Hepatocyte (in vitro differentiated cells): Measurements from ENCODE around the gene YIPF6. TPM values are rescaled to one million over a fixed set of nuclear protein-coding genes. Genes with fewer than 3 reads are reported as not detected.

Source experiments
- DNase-seq: peaks from one replicate; pipeline ENCODE4 v3.0.0-alpha.2; 2016; ENCODE audit warnings: low spot score
- H2AFZ ChIP-seq: fragments of 200-600 bp; sonication (generic); 2 replicates; pipeline ENCODE4 v1.6.0; 2016; ENCODE audit warnings: antibody characterized with exemption, mild to moderate bottlenecking
- H3K27ac ChIP-seq: fragments of 200-600 bp; sonication (generic); 2 replicates; pipeline ENCODE4 v1.5.1; 2016; ENCODE audit warnings: mild to moderate bottlenecking
- H3K27me3 ChIP-seq: fragments of 200-600 bp; sonication (generic); 2 replicates; pipeline ENCODE4 v1.6.1; 2016
- H3K36me3 ChIP-seq: fragments of 200-600 bp; sonication (generic); replicated peaks from 2 replicates; pipeline ENCODE4 v1.5.1; 2016; ENCODE audit warnings: low read depth; ENCODE audit not compliant: insufficient read depth
- H3K4me1 ChIP-seq: fragments of 200-600 bp; sonication (generic); 2 replicates; pipeline ENCODE4 v1.5.1; 2016; ENCODE audit warnings: mild to moderate bottlenecking, moderate library complexity; ENCODE audit not compliant: insufficient read depth
- H3K4me2 ChIP-seq: fragments of 200-600 bp; sonication (generic); 2 replicates; pipeline ENCODE4 v1.6.0; 2016
- H3K4me3 ChIP-seq: fragments of 200-600 bp; sonication (generic); 2 replicates; pipeline ENCODE4 v1.5.1; 2016; ENCODE audit warnings: mild to moderate bottlenecking
- H3K79me2 ChIP-seq: fragments of 200-600 bp; sonication (generic); 2 replicates; pipeline ENCODE4 v1.6.0; 2017; ENCODE audit warnings: mild to moderate bottlenecking
- H3K9me2 ChIP-seq: fragments of 200-600 bp; sonication (generic); replicated peaks from 2 replicates; pipeline ENCODE4 v1.6.0; 2017; ENCODE audit warnings: mild to moderate bottlenecking; ENCODE audit not compliant: insufficient read depth
- H3K9me3 ChIP-seq: fragments of 200-600 bp; sonication (generic); 2 replicates; pipeline ENCODE4 v1.5.1; 2016; ENCODE audit warnings: low read depth, mild to moderate bottlenecking
- H4K20me1 ChIP-seq: fragments of 200-600 bp; sonication (generic); 2 replicates; pipeline ENCODE4 v1.6.0; 2016; ENCODE audit warnings: mild to moderate bottlenecking; ENCODE audit not compliant: insufficient read depth, poor library complexity, severe bottlenecking
- EZH2 ChIP-seq: fragments of 200-600 bp; sonication (generic); IDR thresholded peaks from 2 replicates; pipeline ENCODE4 v1.6.1; 2016; ENCODE audit warnings: antibody characterized with exemption, mild to moderate bottlenecking, borderline replicate concordance
- EZH2phosphoT487 ChIP-seq: fragments of 200-600 bp; sonication (generic); IDR thresholded peaks from one replicate; pipeline ENCODE4 v1.6.1; 2018; ENCODE audit warnings: antibody characterized with exemption, mild to moderate bottlenecking, low read depth, moderate library complexity; ENCODE audit not compliant: unreplicated experiment, severe bottlenecking
- WGBS: methylation state at CpG from one replicate; pipeline ENCODE4 v1.1.6; 2016; ENCODE audit warnings: low lambda C conversion rate; ENCODE audit errors: missing lambda C conversion rate; 5-methylcytosine and 5-hydroxymethylcytosine counted together
- polyA plus RNA-seq: library from polyadenylated mRNA; unstranded; fragments of >200 nt; fragmentation: Nextera tagmentation; extraction: Ambion mirVana; gene quantifications from 2 replicates; pipeline ENCODE4 v1.2.1, GENCODE V29; 2016
- total RNA-seq: library from RNA; depleted of rRNA; stranded (reverse); fragments of >200 nt; gene quantifications from 2 replicates; pipeline ENCODE4 v1.2.3, GENCODE V29; 2014
- TF ChIP-seq, protein P1 (sequence below): fragments of 200-600 bp; sonication (generic); IDR thresholded peaks from 2 replicates; pipeline ENCODE4 v1.5.1; 2016; ENCODE audit warnings: antibody characterized with exemption, mild to moderate bottlenecking; ENCODE audit not compliant: poor library complexity

YIPF6 gene
- total and polyA plus RNA-seq, 2 experiments from 2014 or later: 45.5 TPM

DNA sequence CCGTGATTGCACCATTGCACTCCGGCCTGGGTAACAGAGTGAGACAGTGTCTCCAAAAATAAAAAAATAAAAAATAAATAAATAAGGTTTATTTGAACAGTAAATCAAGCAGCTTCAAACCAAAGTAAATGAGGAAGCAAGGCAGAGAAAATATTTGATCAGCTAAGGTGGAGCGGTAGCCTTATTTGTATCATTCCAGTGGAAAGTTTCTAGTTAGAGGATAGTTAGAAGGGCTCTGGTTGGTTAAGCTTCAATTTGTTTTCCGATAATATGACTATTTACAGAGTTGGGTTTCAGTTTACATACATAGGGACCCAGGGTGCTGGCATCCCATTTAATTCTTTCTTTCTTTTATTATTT, 43.7 kb upstream of the YIPF6 start:
- DNase-seq: no peak
- Histone ChIP-seq H3K79me2 (no peaks in the 10 kb centered on the region), H3K4me2 (no peak overlapping the region), H3K4me1 (no peaks in the 10 kb centered on the region), H3K27me3 (no peaks in the 10 kb centered on the region), H4K20me1 (no peaks in the 10 kb centered on the region), H3K27ac (no peak overlapping the region), H3K9me2 (no peaks in the 10 kb centered on the region), H2AFZ (no peak overlapping the region), H3K9me3 (no peaks in the 10 kb centered on the region), H3K36me3 (no peaks in the 10 kb centered on the region), H3K4me3 (no peak overlapping the region)
- TF ChIP-seq, protein P1, sequence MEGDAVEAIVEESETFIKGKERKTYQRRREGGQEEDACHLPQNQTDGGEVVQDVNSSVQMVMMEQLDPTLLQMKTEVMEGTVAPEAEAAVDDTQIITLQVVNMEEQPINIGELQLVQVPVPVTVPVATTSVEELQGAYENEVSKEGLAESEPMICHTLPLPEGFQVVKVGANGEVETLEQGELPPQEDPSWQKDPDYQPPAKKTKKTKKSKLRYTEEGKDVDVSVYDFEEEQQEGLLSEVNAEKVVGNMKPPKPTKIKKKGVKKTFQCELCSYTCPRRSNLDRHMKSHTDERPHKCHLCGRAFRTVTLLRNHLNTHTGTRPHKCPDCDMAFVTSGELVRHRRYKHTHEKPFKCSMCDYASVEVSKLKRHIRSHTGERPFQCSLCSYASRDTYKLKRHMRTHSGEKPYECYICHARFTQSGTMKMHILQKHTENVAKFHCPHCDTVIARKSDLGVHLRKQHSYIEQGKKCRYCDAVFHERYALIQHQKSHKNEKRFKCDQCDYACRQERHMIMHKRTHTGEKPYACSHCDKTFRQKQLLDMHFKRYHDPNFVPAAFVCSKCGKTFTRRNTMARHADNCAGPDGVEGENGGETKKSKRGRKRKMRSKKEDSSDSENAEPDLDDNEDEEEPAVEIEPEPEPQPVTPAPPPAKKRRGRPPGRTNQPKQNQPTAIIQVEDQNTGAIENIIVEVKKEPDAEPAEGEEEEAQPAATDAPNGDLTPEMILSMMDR: no peak
- TF ChIP-seq EZH2phosphoT487 (no peak), EZH2 (no peak)
- 93% methylated on average over 4 of the region's 4 CpGs for WGBS

DNA sequence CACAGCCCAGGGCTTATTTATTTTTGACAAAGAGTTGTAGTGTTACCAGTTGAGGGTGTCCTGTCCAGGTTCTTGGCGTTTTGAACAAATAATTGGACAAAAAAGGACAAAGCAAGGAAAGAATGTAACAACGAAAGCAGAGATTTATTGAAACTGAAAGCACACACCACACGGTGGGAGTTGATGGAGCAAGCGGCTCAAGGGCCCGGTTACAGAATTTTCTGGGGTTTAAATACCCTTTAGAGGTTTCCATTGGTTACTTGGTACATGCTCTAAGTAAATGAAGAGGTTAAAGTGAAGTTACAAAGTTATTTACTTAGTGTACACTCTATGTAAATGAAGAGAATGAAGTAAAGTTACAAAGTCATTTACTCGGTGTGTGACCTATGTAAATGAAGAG, 37.8 kb upstream of the YIPF6 start:
- TF ChIP-seq EZH2: no peak
- TF ChIP-seq, protein P1: no peak
- no peak for TF ChIP-seq EZH2phosphoT487
- no peak overlapping the region for H3K4me2 ChIP-seq
- no peaks in the 10 kb centered on the region for H3K9me2 ChIP-seq
- H3K79me2 ChIP-seq: no peaks in the 10 kb centered on the region
- H3K27ac ChIP-seq: no peak overlapping the region
- H3K27me3 ChIP-seq: no peaks in the 10 kb centered on the region
- H3K36me3 ChIP-seq: no peaks in the 10 kb centered on the region
- WGBS: 69% methylated on average over 6 of the region's 6 CpGs
- no peaks in the 10 kb centered on the region for H3K4me1 ChIP-seq
- H4K20me1 ChIP-seq: no peaks in the 10 kb centered on the region
- no peak for DNase-seq
- no peak overlapping the region for H3K4me3 ChIP-seq
- no peaks in the 10 kb centered on the region for H3K9me3 ChIP-seq
- no peak overlapping the region for H2AFZ ChIP-seq

DNA sequence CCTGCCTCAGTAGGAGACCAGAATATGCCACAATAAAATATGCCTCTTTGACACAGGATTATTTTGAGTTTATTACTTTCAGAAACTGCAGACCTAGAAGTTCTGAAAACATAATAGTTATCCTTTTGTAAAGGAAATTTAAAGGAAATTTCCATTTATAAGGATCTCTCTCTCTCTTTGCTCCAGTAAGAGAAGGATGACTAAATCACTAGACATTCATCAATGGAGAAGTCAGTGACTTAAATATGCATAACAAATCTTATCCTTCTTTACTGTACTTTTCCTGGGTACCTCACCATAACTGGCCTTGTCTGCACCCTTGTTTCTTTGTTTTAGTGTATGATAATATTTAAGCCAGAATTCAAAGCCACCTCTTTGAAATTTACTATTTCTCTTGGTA, 37.3 kb upstream of the YIPF6 start:
- no peaks in the 10 kb centered on the region for H3K27me3 ChIP-seq
- no peaks in the 10 kb centered on the region for H3K9me2 ChIP-seq
- no peak overlapping the region for H3K4me3 ChIP-seq
- no peak overlapping the region for H3K4me2 ChIP-seq
- no peaks in the 10 kb centered on the region for H3K4me1 ChIP-seq
- no peak overlapping the region for H3K27ac ChIP-seq
- no peaks in the 10 kb centered on the region for H3K36me3 ChIP-seq
- DNase-seq: no peak
- H2AFZ ChIP-seq: no peak overlapping the region
- H3K79me2 ChIP-seq: no peaks in the 10 kb centered on the region
- no peaks in the 10 kb centered on the region for H3K9me3 ChIP-seq
- TF ChIP-seq EZH2 (no peak), EZH2phosphoT487 (no peak)
- TF ChIP-seq, protein P1: no peak
- no peaks in the 10 kb centered on the region for H4K20me1 ChIP-seq

DNA sequence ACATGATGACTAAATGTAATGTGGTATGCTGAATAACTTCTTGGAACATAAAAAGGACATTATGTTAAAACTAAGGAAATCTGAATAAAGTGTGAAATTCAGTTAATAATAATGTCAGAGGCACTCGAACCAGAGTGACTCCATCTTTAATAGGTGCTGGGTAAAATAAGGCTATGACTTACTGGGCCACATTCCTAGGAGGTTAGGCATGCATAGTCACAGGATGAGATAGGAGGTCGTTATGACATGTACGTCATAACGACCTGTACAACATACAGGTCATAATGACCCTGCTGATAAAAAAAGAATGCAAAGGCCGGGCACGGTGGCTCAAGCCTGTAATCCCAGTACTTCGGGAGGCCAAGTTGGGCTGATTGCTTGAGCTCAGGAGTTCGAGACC, 36.7 kb upstream of the YIPF6 start:
- DNase-seq: peak; percentile 7
- Histone ChIP-seq H3K27me3 (no peaks in the 10 kb centered on the region), H3K9me2 (no peaks in the 10 kb centered on the region), H2AFZ (no peak overlapping the region), H3K79me2 (no peaks in the 10 kb centered on the region), H3K4me2 (no peak overlapping the region), H3K4me3 (no peak overlapping the region), H3K4me1 (no peaks in the 10 kb centered on the region), H3K27ac (no peak overlapping the region), H3K36me3 (no peaks in the 10 kb centered on the region), H3K9me3 (no peaks in the 10 kb centered on the region), H4K20me1 (no peaks in the 10 kb centered on the region)
- WGBS: 68% methylated on average over 8 of the region's 8 CpGs
- TF ChIP-seq EZH2phosphoT487: no peak
- TF ChIP-seq EZH2: no peak
- TF ChIP-seq, protein P1: no peak
